Measurements from ENCODE around the gene KLHDC7B.

The KLHDC7B gene

GRCh38 chr22:50562523-50563412 is 17.1 kb downstream of the KLHDC7B start, which contains the start of gene SYCE3:
TSS of gene SYCE3 (minus strand) at chr22:50562919. CDS start at chr22:50556405, 6,514 bp downstream.
- Histone ChIP-seq H3K4me1 (ENCODE audit: control insufficient read depth, insufficient read depth, low read length, poor library complexity, severe bottlenecking) (peaks cover 8% of the 10 kb centered on the region), H3K36me3 (ENCODE audit: control insufficient read depth, insufficient read depth, low read length) (no peaks in the 10 kb centered on the region), H3K27me3 (replicated peaks; ENCODE audit: control insufficient read depth, insufficient read depth, low read length, poor library complexity, severe bottlenecking) (no peaks in the 10 kb centered on the region), H3K9me3 (ENCODE audit: control insufficient read depth, low read length) (no peaks in the 10 kb centered on the region), H3K4me3 (ENCODE audit: insufficient read depth, low read depth, low read length, poor library complexity, severe bottlenecking) (peak within 1 kb of the TSS; percentile 65), H3K27ac (ENCODE audit: insufficient read depth, low read length, poor library complexity, severe bottlenecking) (peak within 1 kb of the TSS; percentile 55)
- peak; percentile 91 to 96 (median 96) for DNase-seq

- Histone ChIP-seq H3K9me3 (ENCODE audit: control insufficient read depth, low read length) (no peaks in the 10 kb centered on the region), H3K36me3 (ENCODE audit: control insufficient read depth, insufficient read depth, low read length) (no peaks in the 10 kb centered on the region), H3K27me3 (replicated peaks; ENCODE audit: control insufficient read depth, insufficient read depth, low read length, poor library complexity, severe bottlenecking) (no peaks in the 10 kb centered on the region), H3K4me3 (ENCODE audit: insufficient read depth, low read depth, low read length, poor library complexity, severe bottlenecking) (peak overlapping the region; percentile 65), H3K27ac (ENCODE audit: insufficient read depth, low read length, poor library complexity, severe bottlenecking) (peak overlapping the region; percentile 55), H3K4me1 (ENCODE audit: control insufficient read depth, insufficient read depth, low read length, poor library complexity, severe bottlenecking) (peaks cover 8% of the 10 kb centered on the region)
- DNase-seq = no peak
These were observed 17.9 kb downstream of the KLHDC7B start for GRCh38 chr22:50563413-50564160.

- no peak overlapping the region for H3K4me3 ChIP-seq (ENCODE audit: insufficient read depth, low read depth, low read length, poor library complexity, severe bottlenecking)
- H3K4me1 ChIP-seq (ENCODE audit: control insufficient read depth, insufficient read depth, low read length, poor library complexity, severe bottlenecking) = peaks cover 8% of the 10 kb centered on the region
- H3K36me3 ChIP-seq (ENCODE audit: control insufficient read depth, insufficient read depth, low read length) = no peaks in the 10 kb centered on the region
- H3K27ac ChIP-seq (ENCODE audit: insufficient read depth, low read length, poor library complexity, severe bottlenecking) = no peak overlapping the region
- H3K27me3 ChIP-seq (replicated peaks; ENCODE audit: control insufficient read depth, insufficient read depth, low read length, poor library complexity, severe bottlenecking) = no peaks in the 10 kb centered on the region
- H3K9me3 ChIP-seq (ENCODE audit: control insufficient read depth, low read length) = no peaks in the 10 kb centered on the region
- DNase-seq = no peak
These were observed 18.6 kb downstream of the KLHDC7B start for GRCh38 chr22:50564289-50564688.

GRCh38 chr22:50567721-50568252 is 22.1 kb downstream of the KLHDC7B start:
- no peak for DNase-seq
- H3K4me3 ChIP-seq (ENCODE audit: insufficient read depth, low read depth, low read length, poor library complexity, severe bottlenecking) = no peak overlapping the region
- peaks cover 25% of the 10 kb centered on the region for H3K36me3 ChIP-seq (ENCODE audit: control insufficient read depth, insufficient read depth, low read length)
- H3K27me3 ChIP-seq (replicated peaks; ENCODE audit: control insufficient read depth, insufficient read depth, low read length, poor library complexity, severe bottlenecking) = no peaks in the 10 kb centered on the region
- no peak overlapping the region for H3K27ac ChIP-seq (ENCODE audit: insufficient read depth, low read length, poor library complexity, severe bottlenecking)
- H3K9me3 ChIP-seq (ENCODE audit: control insufficient read depth, low read length) = no peaks in the 10 kb centered on the region
- peaks cover 8% of the 10 kb centered on the region for H3K4me1 ChIP-seq (ENCODE audit: control insufficient read depth, insufficient read depth, low read length, poor library complexity, severe bottlenecking)

- DNase-seq = no peak
- Histone ChIP-seq H3K27me3 (replicated peaks; ENCODE audit: control insufficient read depth, insufficient read depth, low read length, poor library complexity, severe bottlenecking) (no peaks in the 10 kb centered on the region), H3K4me1 (ENCODE audit: control insufficient read depth, insufficient read depth, low read length, poor library complexity, severe bottlenecking) (peaks cover 3% of the 10 kb centered on the region), H3K4me3 (ENCODE audit: insufficient read depth, low read depth, low read length, poor library complexity, severe bottlenecking) (no peak overlapping the region), H3K27ac (ENCODE audit: insufficient read depth, low read length, poor library complexity, severe bottlenecking) (no peak overlapping the region), H3K9me3 (ENCODE audit: control insufficient read depth, low read length) (no peaks in the 10 kb centered on the region), H3K36me3 (ENCODE audit: control insufficient read depth, insufficient read depth, low read length) (peaks cover 28% of the 10 kb centered on the region)
These were observed 22.9 kb downstream of the KLHDC7B start for GRCh38 chr22:50568626-50569025.

- Histone ChIP-seq H3K4me3 (ENCODE audit: insufficient read depth, low read depth, low read length, poor library complexity, severe bottlenecking) (no peak overlapping the region), H3K4me1 (ENCODE audit: control insufficient read depth, insufficient read depth, low read length, poor library complexity, severe bottlenecking) (no peaks in the 10 kb centered on the region), H3K36me3 (ENCODE audit: control insufficient read depth, insufficient read depth, low read length) (peaks cover 28% of the 10 kb centered on the region)
These were observed 23.4 kb downstream of the KLHDC7B start for GRCh38 chr22:50569041-50569459.

GRCh38 chr22:50569896-50570535 is 24.3 kb downstream of the KLHDC7B start:
- no peak for DNase-seq
- Histone ChIP-seq H3K9me3 (ENCODE audit: control insufficient read depth, low read length) (no peaks in the 10 kb centered on the region), H3K27me3 (replicated peaks; ENCODE audit: control insufficient read depth, insufficient read depth, low read length, poor library complexity, severe bottlenecking) (no peaks in the 10 kb centered on the region), H3K4me3 (ENCODE audit: insufficient read depth, low read depth, low read length, poor library complexity, severe bottlenecking) (no peak overlapping the region), H3K27ac (ENCODE audit: insufficient read depth, low read length, poor library complexity, severe bottlenecking) (no peak overlapping the region), H3K4me1 (ENCODE audit: control insufficient read depth, insufficient read depth, low read length, poor library complexity, severe bottlenecking) (no peaks in the 10 kb centered on the region), H3K36me3 (ENCODE audit: control insufficient read depth, insufficient read depth, low read length) (peaks cover 28% of the 10 kb centered on the region)

More at GRCh38 chr22:50569041-50569459, 23.4 kb downstream of the KLHDC7B start:
- Histone ChIP-seq H3K9me3 (ENCODE audit: control insufficient read depth, low read length) (no peaks in the 10 kb centered on the region), H3K27ac (ENCODE audit: insufficient read depth, low read length, poor library complexity, severe bottlenecking) (no peak overlapping the region), H3K27me3 (replicated peaks; ENCODE audit: control insufficient read depth, insufficient read depth, low read length, poor library complexity, severe bottlenecking) (no peaks in the 10 kb centered on the region)
- no peak for DNase-seq

GRCh38 chr22:50570861-50571260 is 25.2 kb downstream of the KLHDC7B start:
- H3K36me3 ChIP-seq (ENCODE audit: control insufficient read depth, insufficient read depth, low read length) = peaks cover 28% of the 10 kb centered on the region
- no peak overlapping the region for H3K4me3 ChIP-seq (ENCODE audit: insufficient read depth, low read depth, low read length, poor library complexity, severe bottlenecking)
- no peak for DNase-seq
- H3K27ac ChIP-seq (ENCODE audit: insufficient read depth, low read length, poor library complexity, severe bottlenecking) = no peak overlapping the region
- no peaks in the 10 kb centered on the region for H3K9me3 ChIP-seq (ENCODE audit: control insufficient read depth, low read length)
- H3K4me1 ChIP-seq (ENCODE audit: control insufficient read depth, insufficient read depth, low read length, poor library complexity, severe bottlenecking) = no peaks in the 10 kb centered on the region
- no peaks in the 10 kb centered on the region for H3K27me3 ChIP-seq (replicated peaks; ENCODE audit: control insufficient read depth, insufficient read depth, low read length, poor library complexity, severe bottlenecking)

GRCh38 chr22:50571264-50572175 is 25.8 kb downstream of the KLHDC7B start:
- Histone ChIP-seq H3K4me3 (ENCODE audit: insufficient read depth, low read depth, low read length, poor library complexity, severe bottlenecking) (no peak overlapping the region), H3K27ac (ENCODE audit: insufficient read depth, low read length, poor library complexity, severe bottlenecking) (no peak overlapping the region), H3K27me3 (replicated peaks; ENCODE audit: control insufficient read depth, insufficient read depth, low read length, poor library complexity, severe bottlenecking) (no peaks in the 10 kb centered on the region), H3K4me1 (ENCODE audit: control insufficient read depth, insufficient read depth, low read length, poor library complexity, severe bottlenecking) (no peaks in the 10 kb centered on the region), H3K36me3 (ENCODE audit: control insufficient read depth, insufficient read depth, low read length) (peaks cover 28% of the 10 kb centered on the region), H3K9me3 (ENCODE audit: control insufficient read depth, low read length) (no peaks in the 10 kb centered on the region)
- DNase-seq = no peak
